GM18873 (cell line): ENCODE measurements around the gene RBM10.

Experiments used
- ATAC-seq: cut with Tn5 transposase; IDR thresholded peaks from one replicate; pipeline ENCODE4 v1.9.1; 2021; ENCODE audit warnings: mild to moderate bottlenecking, moderate library complexity, moderate number of reproducible peaks; ENCODE audit not compliant: unreplicated experiment, low FRiP score

The RBM10 gene

GRCh38 chrX:47146936-47147859 lies 2.2 kb downstream of the RBM10 start:
- ATAC-seq: no peak

- ATAC-seq: no peak
These were observed 3.9 kb downstream of the RBM10 start for GRCh38 chrX:47148946-47149345.

- no peak for ATAC-seq
These were observed 6.4 kb downstream of the RBM10 start for GRCh38 chrX:47151435-47151834.

GRCh38 chrX:47156611-47157520 lies 11.8 kb downstream of the RBM10 start:
- no peak for ATAC-seq

- ATAC-seq: no peak
These were observed 13.1 kb downstream of the RBM10 start for GRCh38 chrX:47158131-47158530.

GRCh38 chrX:47158781-47159180 lies 13.8 kb downstream of the RBM10 start:
- ATAC-seq: no peak

GRCh38 chrX:47160781-47161180 lies 15.8 kb downstream of the RBM10 start:
- no peak for ATAC-seq

GRCh38 chrX:47162927-47163583 lies 18.0 kb downstream of the RBM10 start:
- ATAC-seq: no peak

- no peak for ATAC-seq
These were observed 19.4 kb downstream of the RBM10 start for GRCh38 chrX:47164420-47164819.

GRCh38 chrX:47166126-47166525 lies 21.1 kb downstream of the RBM10 start:
- no peak for ATAC-seq

- no peak for ATAC-seq
These were observed 23.6 kb downstream of the RBM10 start for GRCh38 chrX:47168495-47169073.

GRCh38 chrX:47169273-47169672 lies 24.3 kb downstream of the RBM10 start:
- no peak for ATAC-seq

- ATAC-seq: no peak
These were observed 24.9 kb downstream of the RBM10 start for GRCh38 chrX:47169726-47170515.

GRCh38 chrX:47170861-47171692 lies 26.1 kb downstream of the RBM10 start:
- no peak for ATAC-seq

- ATAC-seq: no peak
These were observed 27.0 kb downstream of the RBM10 start for GRCh38 chrX:47171996-47172395.

GRCh38 chrX:47172549-47172948 lies 27.5 kb downstream of the RBM10 start:
- ATAC-seq: no peak

- no peak for ATAC-seq
These were observed 28.2 kb downstream of the RBM10 start for GRCh38 chrX:47172971-47173792.

GRCh38 chrX:47174376-47174775 lies 29.4 kb downstream of the RBM10 start:
- ATAC-seq: no peak
